ENCODE measurements around the gene WASF2.

GRCh38 chr1:27381969-27382762, 107.8 kb downstream of the WASF2 start:
- TF ChIP-seq EZH2 (IDR thresholded peaks at IDR 0.05; ENCODE audit: low read depth) (no peak), CTCF (conservative IDR thresholded peaks at IDR 0.05) (no peak)

All from PC-9 (cell line).